ENCODE measurements around the gene SLC6A9.

Gene SLC6A9

DNA sequence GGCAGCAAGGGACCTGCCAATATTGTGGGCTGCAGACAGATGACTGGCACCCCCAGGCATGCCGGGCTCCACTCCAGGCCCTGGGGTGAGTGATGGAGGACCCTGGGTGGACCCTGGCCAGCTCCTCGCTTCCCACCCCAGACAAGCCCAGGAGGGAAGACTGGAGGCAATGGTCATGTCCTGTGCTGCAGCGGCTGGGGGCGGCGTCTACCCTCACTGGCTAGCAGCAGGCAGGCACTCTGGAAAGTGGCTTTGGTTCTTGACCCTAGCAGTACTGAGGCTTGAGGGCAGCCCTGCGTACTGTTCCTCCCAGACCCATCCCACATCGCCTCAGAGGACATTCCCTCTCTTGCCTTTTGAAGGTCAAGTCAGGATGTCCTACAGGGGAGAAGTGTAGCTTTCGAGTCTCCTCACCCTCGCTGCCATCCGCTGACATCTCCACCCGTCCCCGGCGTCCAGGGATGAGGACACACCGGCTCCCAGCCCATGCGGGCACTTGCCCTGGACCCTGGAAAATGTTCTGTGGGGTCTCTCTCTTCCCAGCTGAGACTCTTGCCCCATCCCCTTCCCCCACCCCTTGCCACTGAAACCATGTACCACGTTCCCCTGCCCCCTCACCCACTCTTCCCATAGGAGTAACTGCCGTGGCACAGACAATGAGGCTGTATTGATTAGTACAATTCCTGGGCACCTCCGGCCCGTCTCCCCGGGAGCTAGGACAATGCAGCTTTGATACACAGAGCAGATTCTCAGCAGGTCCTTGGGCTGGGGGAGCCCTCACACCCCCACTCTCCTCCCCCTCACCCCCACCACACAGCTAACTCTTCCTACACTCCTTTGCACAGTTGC, 15.0 kb downstream of the SLC6A9 start:
- TF ChIP-seq, protein P1, sequence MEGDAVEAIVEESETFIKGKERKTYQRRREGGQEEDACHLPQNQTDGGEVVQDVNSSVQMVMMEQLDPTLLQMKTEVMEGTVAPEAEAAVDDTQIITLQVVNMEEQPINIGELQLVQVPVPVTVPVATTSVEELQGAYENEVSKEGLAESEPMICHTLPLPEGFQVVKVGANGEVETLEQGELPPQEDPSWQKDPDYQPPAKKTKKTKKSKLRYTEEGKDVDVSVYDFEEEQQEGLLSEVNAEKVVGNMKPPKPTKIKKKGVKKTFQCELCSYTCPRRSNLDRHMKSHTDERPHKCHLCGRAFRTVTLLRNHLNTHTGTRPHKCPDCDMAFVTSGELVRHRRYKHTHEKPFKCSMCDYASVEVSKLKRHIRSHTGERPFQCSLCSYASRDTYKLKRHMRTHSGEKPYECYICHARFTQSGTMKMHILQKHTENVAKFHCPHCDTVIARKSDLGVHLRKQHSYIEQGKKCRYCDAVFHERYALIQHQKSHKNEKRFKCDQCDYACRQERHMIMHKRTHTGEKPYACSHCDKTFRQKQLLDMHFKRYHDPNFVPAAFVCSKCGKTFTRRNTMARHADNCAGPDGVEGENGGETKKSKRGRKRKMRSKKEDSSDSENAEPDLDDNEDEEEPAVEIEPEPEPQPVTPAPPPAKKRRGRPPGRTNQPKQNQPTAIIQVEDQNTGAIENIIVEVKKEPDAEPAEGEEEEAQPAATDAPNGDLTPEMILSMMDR (IDR thresholded peaks at IDR 0.05) = no peak

DNA sequence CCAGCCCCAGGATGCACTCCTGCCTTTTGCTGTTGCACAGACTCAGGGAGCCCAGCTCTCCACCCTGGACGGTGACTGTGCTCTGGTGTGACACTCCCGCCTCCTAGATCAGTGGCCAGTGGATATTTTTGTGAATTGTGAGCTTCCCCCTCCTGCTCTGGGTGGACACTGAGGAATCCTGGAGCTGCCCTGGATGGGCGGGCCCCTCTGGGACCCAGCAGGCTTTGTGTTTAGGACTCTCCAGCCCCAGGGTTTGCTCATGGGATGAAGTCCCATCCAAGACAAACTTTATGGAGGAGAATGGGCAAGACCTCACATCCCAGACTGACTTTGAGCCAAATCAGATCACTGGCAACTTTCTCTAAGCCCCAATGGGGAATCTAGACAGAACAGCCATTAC, 16.1 kb downstream of the SLC6A9 start:
- TF ChIP-seq, protein P1 (IDR thresholded peaks at IDR 0.05) = no peak

- TF ChIP-seq, protein P1 (IDR thresholded peaks at IDR 0.05) = no peak
Measured at GRCh38 chr1:44014365-44015104, 16.7 kb downstream of the SLC6A9 start.

DNA sequence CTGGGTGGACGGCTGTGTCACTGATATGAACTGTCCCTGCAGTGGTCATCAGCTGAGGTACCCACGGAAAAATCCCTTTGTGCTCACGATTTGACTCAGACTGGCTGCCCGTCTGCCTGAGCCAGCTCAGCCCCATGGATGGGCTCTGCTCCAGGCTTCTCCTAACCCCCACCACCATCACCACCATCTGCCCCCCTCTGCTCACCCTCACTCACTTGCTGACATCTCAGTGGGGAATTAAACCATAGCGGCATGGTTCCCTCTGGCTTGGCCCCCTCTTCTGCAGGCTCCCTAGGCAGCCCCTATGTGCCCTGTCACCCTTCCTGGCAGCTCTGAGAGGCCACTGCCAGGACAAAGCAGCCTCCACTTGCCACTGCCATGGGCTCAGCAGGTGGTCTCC, 17.3 kb downstream of the SLC6A9 start:
- TF ChIP-seq, protein P1 (IDR thresholded peaks at IDR 0.05) = no peak

DNA sequence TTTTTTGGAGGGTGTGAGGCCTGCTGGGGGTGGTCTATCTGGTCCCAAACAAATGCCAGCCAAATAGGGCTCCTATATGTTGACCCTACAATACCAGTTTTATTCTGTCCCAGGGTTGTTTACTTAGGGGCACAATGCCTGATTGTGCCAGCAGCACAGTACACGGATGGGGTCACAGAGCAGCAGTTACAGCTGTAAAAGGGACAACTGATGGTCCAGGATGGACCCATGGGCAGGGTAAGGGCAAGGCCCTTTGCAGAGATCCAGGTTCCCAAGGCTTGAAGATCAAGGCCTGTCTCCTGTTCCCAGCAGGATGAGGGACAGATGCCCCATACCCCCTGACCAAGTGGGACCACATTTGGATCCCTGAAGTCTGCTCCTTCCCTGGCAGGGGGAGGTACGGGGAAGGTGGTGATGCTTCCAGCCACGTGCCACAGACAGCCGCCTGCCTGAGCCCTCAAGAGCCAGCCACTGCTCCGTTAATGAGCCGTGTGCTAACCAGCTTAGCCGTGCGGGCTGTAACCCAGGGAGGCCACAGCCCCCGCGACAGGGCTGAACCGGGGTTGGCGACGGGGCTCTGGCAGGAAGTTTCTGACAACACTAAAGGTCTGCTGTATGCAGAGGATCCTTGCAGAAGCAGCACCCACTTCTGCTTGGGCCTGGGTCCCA, 18.2 kb downstream of the SLC6A9 start:
- TF ChIP-seq, protein P1 (IDR thresholded peaks at IDR 0.05) = no peak

DNA sequence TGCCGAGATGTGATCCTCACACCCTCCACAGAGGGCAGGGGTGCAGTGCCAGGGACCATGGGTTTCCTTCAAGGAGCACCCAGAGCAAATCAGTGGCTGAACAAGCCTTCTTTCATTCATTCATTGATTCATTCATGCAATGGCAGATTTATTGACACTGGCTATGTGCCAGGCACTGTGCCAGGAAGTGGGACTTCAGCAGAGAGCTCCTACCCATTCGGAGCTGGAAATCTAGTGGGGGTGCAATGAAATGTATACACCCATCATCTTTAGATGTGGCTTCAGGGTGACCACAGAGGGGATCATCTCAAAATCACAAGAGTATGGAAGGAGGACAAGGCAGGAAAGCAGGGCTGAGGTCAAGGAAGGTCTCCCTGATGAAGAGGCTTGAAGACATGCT, 18.9 kb downstream of the SLC6A9 start:
- TF ChIP-seq, protein P1 (IDR thresholded peaks at IDR 0.05) = no peak

- TF ChIP-seq, protein P1 (IDR thresholded peaks at IDR 0.05) = no peak
Measured at GRCh38 chr1:44010935-44011471, 20.3 kb downstream of the SLC6A9 start.
